ENCODE data around the gene NFAT5. TPM values are rescaled to one million over a fixed set of nuclear protein-coding genes. Genes with fewer than 3 reads are reported as not detected.
A peak's percentile ranks its signal among the peaks of the same experiment; 100 is the strongest.
"Not testable (repeated sequence)": the region's sequence is repeated elsewhere in the genome, so short reads cannot be mapped to it uniquely, and the experiment has no call there.

Gene NFAT5, protein sequence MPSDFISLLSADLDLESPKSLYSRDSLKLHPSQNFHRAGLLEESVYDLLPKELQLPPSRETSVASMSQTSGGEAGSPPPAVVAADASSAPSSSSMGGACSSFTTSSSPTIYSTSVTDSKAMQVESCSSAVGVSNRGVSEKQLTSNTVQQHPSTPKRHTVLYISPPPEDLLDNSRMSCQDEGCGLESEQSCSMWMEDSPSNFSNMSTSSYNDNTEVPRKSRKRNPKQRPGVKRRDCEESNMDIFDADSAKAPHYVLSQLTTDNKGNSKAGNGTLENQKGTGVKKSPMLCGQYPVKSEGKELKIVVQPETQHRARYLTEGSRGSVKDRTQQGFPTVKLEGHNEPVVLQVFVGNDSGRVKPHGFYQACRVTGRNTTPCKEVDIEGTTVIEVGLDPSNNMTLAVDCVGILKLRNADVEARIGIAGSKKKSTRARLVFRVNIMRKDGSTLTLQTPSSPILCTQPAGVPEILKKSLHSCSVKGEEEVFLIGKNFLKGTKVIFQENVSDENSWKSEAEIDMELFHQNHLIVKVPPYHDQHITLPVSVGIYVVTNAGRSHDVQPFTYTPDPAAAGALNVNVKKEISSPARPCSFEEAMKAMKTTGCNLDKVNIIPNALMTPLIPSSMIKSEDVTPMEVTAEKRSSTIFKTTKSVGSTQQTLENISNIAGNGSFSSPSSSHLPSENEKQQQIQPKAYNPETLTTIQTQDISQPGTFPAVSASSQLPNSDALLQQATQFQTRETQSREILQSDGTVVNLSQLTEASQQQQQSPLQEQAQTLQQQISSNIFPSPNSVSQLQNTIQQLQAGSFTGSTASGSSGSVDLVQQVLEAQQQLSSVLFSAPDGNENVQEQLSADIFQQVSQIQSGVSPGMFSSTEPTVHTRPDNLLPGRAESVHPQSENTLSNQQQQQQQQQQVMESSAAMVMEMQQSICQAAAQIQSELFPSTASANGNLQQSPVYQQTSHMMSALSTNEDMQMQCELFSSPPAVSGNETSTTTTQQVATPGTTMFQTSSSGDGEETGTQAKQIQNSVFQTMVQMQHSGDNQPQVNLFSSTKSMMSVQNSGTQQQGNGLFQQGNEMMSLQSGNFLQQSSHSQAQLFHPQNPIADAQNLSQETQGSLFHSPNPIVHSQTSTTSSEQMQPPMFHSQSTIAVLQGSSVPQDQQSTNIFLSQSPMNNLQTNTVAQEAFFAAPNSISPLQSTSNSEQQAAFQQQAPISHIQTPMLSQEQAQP (N-terminal part only)
- total RNA-seq = 30.5 and 46.1 TPM in 2 replicates

GRCh38 chr16:69565671-69566239 is at the start of gene NFAT5:
Gene NFAT5 (plus strand): TSS chr16:69565966. CDS start chr16:69566302, 336 bp downstream.
- DNase-seq = peak; percentile 90

- not testable (repeated sequence) for DNase-seq
Measured at GRCh38 chr16:69517914-69518313, 47.9 kb upstream of the NFAT5 start.

DNA sequence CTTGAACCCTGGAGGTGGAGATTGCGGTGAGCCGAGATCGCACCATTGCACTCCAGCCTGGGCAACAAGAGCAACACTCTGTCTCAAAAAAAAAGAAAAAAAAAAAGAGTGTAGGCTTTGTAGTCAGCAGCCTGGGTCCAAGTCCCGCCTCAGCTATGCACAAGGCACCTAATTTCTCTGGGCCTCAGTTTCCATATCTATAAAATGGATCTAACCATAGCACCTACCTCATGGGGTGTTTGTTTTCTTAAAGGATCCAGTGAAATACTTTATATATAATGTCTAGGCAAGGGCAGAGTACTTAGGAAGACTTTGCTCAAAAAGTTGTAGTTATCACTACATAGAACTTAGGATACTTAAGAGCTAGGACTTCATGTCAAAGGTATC is 45.4 kb upstream of the NFAT5 start:
- DNase-seq = no peak

- DNase-seq = no peak
Measured at GRCh38 chr16:69520800-69521602, 44.8 kb upstream of the NFAT5 start.

DNA sequence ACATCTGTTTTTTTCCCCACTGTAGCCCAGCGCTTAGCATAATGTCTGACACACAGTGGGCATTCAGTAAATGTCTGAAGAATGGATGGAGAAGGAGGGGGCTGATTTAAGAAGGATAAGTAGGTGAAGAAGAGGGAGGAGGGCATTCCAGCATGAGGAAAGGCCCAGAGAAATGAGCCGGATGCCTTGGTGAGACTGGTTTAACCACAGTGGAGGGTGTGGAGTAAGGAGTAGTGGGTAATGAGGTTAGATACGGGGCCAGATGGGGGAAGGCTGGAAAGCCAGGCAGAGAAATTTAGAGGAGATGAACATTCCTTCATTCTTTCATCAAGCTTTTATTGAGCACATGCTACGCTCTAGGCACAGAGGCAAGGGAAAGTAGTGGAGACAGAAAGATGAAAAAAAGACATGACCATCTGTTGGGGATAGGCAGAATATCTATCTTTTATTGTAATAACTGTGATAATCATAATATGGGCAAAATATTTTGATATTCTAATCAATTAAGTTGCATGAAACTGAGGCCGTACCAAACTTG is 43.7 kb upstream of the NFAT5 start:
- DNase-seq = no peak

GRCh38 chr16:69522732-69523404 is 42.9 kb upstream of the NFAT5 start:
- DNase-seq = no peak

GRCh38 chr16:69523566-69524305 is 42.0 kb upstream of the NFAT5 start:
- no peak for DNase-seq

- DNase-seq = no peak
Measured at GRCh38 chr16:69526831-69527655, 38.7 kb upstream of the NFAT5 start.

DNA sequence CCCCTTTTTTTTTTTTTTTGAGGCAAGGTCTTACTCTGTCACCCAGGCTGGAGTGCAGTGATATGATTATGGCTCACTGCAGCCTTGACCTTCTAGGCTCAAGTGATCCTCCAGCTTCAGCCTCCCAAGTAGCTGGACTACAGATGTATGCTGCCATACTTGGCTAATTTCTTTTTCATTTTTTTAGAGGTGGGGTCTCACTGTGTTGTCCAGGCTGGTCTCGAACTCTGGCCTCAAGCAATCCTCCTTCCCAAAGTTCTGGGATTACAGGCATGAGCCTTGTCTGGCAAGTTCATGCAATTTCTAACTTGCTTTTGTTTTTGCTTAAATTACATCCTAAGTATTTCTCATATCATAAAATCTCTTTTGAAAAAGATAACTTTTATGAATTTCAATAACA is 33.8 kb upstream of the NFAT5 start:
- DNase-seq = no peak

GRCh38 chr16:69532641-69533455 is 32.9 kb upstream of the NFAT5 start:
- no peak for DNase-seq

DNA sequence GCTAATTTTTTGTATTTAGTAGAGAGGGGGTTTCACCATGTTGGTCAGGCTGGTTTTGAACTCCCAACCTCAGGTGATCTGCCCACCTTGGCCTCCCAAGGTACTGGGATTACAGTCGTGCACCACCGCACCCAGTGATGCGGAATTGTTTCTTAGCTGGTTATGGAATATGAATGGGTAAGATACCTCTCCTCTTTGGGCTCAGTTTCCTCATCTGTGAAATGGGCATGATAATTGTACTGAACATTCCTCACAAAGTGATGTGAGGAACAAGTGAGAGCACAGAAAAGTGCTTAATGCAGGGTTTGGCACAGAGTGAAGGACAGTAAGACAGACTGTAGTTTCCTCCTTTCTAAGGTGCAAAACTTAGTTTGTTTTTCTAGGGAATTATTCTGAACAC is 31.0 kb upstream of the NFAT5 start:
- DNase-seq = no peak

GRCh38 chr16:69535123-69536050 is 30.4 kb upstream of the NFAT5 start:
- DNase-seq = peak; percentile 95

- DNase-seq = no peak
Measured at GRCh38 chr16:69537706-69538080, 28.1 kb upstream of the NFAT5 start.

- no peak for DNase-seq
Measured at GRCh38 chr16:69538808-69539207, 27.0 kb upstream of the NFAT5 start.

GRCh38 chr16:69542974-69543373 is 22.8 kb upstream of the NFAT5 start:
- no peak for DNase-seq

DNA sequence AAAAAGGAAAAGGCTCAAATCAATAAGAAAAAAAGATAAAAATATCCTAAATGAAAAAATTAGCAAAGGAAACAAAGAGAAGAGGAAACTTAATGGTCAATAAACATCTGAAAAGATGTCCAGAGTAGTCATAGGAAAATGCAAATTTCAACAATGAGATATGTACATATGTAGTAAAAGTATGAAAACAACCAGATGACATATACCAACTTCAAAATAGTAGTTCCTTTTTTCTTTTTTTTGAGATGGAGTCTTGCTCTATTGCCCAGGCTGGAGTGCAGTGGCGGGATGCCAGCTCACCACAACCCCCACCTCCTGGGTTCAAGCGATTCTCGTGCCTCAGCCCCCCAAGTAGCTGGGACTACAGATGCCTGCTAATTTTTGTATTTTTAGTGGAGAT is 21.7 kb upstream of the NFAT5 start:
- no peak for DNase-seq

DNA sequence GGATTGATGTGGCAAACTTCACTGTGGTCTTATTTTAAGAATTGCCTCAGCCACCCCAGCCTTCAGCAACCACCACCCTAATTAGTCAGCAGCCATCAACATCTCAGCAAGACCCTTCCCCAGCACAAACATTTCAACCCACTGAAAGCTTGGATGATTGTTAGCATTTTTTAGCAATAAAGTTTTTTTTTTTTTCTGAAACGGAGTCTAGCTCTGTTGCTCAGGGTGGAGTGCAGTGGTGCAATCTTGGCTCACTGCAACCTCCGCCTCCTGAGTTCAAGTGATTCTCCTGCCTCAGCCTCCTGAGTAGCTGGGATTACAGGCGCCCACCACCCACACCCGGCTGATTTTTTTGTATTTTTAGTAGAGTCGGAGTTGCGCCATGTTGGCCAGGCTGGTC is 19.1 kb upstream of the NFAT5 start:
- not testable (repeated sequence) for DNase-seq

Measured in dermis blood vessel endothelial cell (primary cell).